Measurements from ENCODE around the gene MYT1.
"Not testable (repeated sequence)": the region's sequence is repeated elsewhere in the genome, so short reads cannot be mapped to it uniquely, and the experiment has no call there.

MYT1 gene

DNA sequence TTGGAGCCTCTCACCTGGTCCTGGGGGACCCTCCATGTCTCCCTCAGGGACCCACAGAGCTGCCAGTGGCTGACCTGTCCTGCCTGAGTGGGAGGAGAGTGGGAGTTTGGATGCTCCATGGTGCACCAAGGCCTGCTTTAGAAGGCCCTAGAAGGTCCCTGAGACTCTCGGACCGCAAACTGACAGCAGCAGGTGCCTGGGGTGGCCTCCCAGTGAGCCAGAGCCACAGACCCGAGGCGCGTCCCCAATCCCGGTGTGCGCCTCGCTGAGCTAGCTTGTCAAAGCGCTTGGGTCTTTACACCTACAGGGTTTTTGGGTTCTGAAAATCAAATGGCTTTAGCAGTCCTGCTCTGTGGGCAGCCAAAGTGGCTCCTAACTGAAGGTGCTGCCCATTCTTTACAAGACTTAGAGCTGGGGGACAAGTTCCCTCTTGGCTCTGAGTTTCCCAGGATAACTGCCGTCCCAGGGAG is 4.9 kb downstream of the MYT1 start:
- DNase-seq (ENCODE audit: low spot score) = no peak

DNA sequence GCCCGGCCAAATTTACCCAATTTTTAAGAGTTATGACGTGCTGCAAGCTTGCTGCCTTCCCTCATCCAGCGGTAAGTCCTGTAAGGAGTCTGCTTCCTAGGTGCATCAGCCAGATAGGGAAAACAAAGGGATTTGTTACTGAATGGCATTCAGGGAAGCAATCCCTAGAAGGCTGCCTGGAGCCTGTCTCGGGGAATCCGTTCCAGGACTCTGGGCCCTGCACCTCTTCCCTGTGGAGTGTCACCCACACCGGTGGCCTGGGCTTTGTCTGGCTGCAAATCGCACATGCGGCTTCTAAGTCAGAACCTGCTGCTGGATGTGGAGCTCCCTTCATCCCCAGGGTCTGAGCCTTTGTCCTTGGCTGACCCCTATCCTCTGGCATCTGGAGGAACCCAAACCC is 7.0 kb downstream of the MYT1 start:
- DNase-seq (ENCODE audit: low spot score) = no peak

DNA sequence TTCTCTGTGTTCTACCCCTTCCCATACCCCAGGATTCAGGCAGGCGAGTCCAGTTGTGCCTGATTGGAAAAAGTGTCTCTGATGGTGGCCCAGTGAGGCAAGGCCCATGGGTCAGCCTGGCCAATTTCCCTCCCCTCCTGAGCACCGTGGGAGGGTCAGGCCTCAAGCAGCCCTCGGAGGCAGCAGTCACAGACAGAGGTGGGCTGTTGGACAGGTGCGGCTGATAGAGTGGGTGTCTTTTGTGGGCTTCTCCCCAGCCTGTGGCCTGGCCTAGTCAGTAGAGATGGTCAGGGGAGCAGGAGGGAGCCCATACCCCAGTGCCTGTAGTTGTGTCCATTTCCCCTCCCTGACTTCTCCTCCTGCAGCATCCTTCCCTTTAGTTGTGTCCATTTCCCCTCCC is 8.9 kb downstream of the MYT1 start:
- DNase-seq (ENCODE audit: low spot score) = no peak

DNA sequence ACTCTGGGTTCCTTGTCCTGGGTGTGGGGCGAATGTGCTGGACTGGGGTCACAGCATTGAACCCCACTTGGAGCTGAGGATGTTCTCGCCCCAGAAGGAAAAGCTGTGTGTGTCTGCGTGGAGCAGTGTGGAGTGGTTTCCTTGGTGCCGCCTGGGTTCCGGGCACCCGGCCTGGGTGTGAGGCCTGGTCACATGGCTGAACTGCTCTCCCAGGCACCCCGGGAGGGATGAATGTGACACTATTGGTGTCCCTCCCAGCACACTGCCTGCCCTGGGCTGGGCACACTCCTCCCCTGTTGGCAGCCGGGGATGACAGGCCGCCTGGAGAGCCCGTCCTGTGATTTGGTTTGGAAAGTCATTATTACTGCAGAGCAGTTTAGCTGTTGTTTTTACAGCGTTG is 12.3 kb downstream of the MYT1 start:
- no peak for DNase-seq (ENCODE audit: low spot score)

DNA sequence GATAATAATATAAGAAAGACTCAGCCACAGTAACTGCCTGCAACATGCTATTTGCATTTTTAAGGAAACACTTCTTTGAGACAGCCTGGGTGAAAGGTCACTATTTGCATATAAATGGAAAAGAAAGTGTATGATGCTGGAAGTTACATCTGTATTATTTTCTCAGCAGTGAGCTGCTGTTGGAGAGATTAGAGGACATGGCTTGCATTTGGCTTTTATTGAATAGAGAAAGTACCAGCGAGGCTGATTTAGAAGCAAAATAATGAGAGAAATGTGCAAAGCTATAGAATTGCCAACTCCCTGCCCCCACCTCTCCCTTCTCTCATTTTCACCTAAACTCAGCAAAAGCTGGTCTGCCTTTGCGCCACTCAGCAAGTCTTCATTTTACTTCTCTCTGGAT is 12.7 kb downstream of the MYT1 start:
- DNase-seq (ENCODE audit: low spot score) = no peak

DNA sequence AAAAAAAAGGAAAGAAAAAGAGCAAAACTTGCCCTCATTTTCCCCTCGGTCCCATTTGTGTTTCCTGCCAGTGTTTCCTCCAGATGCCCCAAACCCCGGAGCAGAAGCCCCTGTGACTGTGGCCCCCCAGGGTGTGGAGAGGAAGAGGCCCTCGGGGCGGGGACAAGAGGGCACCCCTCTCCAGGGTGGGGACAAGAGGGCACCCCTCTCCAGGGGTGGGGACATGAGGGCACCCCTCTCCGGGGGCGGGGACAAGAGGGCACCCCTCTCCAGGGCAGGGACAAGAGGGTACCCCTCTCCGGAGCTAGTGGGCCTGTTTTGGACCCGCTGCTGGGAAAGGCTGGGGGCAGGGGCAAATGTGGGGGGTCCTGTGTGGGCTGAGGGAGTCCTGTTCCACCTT is 13.1 kb downstream of the MYT1 start:
- no peak for DNase-seq (ENCODE audit: low spot score)

DNA sequence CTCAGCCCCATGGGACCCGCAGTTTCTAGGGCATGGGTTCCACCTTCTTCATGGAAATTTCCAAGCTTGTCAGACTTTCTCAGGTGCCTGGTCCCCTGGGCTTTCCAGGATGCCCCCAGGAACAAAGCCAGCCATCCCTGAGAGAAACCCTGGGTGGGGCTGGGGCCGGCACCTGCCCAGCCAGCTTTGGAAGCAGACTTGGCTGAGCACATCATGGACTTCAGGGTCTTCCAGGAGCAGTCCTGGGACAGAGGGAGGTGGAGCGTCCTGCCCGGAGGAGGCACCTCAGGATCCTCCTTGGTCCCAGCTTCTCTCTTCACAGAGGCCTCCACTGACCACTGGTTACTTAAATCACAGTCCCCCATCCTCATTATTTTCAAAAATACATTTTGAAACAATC is 13.5 kb downstream of the MYT1 start:
- DNase-seq (ENCODE audit: low spot score) = no peak

DNA sequence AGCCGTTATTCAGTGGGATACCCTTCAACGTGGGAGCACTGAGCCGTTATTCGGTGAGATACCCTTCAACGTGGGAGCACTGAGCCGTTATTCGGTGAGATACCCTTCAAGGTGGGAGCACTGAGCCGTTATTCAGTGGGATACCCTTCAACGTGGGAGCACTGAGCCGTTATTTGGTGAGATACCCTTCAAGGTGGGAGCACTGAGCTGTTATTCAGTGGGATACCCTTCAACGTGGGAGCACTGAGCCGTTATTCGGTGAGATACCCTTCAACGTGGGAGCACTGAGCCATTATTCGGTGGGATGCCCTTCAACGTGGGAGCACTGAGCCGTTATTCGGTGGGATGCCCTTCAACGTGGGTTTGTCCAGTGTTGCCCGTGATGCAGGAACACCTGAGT is 14.7 kb downstream of the MYT1 start:
- DNase-seq (ENCODE audit: low spot score) = not testable (repeated sequence)

DNA sequence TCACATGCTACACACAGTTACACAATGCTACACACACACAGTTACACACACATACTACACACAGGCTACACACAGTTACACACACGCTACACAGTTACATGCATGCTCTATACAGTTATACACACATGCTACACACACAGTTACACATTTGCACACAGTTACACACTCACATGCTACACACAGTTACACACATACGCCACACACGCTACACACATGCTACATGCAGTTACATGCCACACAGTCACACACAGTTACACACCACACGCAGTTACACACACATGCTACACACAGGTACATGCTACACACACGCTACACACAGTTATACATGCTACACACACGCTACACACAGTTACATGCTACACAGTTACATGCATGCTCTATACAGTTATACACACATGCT is 15.6 kb downstream of the MYT1 start:
- no peak for DNase-seq (ENCODE audit: low spot score)

DNA sequence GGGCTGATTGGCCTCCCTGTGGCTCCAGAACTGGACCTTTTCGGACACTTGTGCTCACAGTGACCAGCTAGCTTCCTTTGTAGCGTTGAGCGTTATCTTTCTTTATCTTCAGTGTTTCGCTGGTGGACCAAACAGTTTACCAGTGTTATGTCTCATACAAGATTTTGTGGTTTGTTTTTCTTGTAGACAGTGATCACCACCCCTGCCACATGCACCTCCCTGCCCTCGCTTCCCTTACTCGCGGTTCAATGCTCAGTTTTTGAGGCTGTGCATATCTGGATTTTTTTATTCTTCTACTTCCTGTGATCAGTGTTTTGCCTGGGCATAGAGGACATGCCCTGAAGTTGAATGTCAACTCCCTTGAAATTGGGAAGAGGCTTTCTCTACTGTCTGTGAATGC is 16.4 kb downstream of the MYT1 start:
- DNase-seq (ENCODE audit: low spot score) = no peak

DNA sequence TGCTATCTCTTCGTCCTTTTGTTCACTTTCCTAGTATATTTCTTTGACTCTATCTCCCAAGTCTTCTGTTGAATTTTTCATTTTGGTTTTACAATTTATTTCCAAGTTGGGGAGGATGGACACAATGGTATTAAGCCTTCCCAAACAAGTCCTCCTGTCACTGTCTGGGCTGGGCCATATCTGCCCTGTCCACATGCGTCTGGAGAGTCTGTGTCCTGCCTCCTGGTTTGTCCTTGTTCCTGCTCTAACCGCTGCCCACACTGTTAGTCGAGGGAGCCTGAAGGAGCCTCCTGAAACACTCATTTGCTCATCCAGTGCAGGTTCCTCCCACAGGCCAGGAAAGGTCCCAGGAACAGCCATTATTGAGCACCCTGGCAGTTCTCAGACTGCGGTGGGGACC is 17.1 kb downstream of the MYT1 start:
- DNase-seq (ENCODE audit: low spot score) = no peak

DNA sequence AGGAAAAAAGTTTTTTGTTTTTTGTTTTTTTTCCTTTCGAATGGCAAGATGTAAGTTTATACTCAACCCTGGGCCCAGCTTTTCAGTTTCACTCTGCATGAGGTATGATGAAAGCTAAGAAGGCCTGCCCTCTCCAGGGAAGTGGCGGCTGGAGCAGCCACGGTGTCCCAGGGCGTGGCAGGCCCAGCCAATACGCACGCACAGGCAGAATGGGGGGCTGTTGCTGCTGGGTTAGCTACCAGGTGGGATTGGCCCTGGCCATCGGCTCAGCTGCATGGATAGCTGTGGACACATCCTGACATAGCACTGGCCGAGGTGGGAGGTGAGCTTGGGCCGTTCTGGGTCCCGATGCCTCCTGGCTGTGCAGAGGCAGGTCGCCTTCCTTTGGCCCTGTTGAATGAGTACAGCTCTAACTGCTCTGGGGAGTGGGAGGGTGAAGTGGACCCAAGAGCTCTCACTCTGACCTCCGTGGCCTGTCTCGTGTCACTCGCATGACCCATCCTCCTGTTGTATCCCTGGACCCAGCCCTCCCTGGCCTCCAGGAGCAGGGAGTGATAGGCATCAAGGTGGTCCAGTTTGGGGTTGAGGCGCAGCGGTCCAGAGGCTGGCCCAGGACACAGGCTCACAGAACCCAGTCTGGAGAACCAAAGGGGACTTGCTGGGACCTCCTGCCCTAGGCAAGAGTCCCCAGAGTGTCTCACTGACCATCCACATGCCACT is 18.1 kb downstream of the MYT1 start:
- no peak for DNase-seq (ENCODE audit: low spot score)

DNA sequence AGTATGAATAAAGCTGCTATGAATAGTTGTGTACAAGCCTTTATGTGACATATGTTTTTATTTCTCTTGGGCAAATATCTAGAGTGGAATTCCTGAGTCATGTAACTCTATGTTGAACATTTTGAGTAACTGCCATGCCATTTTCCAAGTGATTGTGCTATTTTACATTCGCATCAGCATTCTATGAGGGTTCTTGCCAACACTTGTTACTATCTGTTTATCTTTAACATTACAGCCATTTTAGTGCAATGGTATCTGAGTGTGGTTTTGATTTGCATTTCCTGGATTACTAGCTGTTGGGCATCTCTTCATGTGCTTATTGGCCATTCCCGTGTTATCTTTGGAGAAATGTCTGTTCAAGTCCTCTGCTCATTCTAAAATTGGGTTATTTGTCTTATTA is 19.1 kb downstream of the MYT1 start:
- DNase-seq (ENCODE audit: low spot score) = no peak

DNA sequence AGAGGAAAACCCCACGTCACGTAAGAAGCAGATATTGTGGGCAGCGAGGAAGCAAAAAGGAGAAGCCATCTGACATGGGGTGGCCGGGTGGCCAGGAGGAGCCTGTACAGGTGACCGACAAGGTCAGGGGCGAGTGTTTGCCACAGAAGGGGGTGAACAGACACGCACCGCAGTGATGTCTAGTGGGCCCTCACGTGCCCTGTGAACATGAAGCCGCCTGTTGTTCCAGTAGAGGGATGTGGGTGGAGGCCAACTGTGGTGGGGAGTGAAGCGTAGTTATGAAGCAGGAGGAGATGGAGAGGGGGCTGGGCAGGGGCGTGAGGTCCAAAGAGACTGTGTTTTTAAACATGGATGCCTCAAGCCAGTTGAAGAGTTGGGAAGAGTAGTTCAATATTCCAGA is 20.5 kb downstream of the MYT1 start:
- no peak for DNase-seq (ENCODE audit: low spot score)

DNA sequence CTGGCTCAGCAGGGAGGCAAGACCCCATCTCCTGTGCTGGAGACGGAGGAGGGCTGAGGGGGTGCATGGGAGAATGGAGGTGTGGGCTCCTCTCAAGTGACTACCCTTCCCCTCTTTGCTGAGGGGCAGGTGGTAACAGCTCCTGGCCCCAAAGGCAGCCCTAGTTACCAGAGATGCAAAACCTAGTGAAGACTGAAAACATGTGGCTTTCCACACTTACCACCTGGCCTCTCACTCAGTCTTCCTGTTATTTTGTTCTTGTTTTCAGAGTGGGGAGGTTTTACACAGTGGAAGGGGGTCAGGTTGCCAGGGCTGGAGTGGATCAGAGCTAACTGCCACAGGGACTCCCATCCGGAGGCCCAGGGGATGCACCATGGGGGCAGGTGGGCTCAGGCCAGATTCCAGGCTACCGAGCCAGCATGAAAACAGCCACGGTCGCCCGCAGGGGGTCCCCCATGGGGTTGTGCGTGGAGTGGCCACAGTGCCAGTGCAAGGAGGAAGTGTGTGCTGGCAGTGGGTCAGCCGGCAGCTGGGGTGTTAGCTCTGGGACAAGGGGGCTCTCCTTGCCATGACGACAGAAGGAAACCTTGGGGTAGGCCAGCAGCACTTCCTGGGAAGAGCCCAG is 21.1 kb downstream of the MYT1 start:
- no peak for DNase-seq (ENCODE audit: low spot score)

DNA sequence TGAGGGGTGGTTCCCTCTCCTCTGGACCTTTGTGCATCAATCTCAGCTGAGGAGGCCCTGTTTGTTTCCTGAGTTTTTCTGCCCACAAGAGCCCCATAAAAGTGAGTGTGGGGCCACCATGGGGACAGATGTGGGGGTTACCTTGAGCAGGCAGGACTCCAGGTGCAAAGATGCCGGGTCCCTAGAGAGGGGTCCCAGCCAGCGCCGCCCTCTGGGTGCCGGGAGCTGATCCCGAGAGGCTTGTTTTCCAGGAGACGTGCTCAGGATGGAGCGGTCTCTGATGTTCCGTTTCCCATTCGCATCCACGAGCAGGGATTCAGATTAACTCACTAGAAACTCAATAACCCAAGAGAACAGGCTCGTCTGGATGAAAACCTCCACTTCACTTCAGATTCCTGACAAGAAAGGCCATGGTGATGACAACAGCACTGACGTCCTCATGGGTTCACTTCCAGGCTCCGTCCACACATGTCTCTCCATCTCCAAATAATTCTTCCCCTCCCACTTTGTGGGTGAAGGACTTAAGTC is 21.9 kb downstream of the MYT1 start:
- no peak for DNase-seq (ENCODE audit: low spot score)

DNA sequence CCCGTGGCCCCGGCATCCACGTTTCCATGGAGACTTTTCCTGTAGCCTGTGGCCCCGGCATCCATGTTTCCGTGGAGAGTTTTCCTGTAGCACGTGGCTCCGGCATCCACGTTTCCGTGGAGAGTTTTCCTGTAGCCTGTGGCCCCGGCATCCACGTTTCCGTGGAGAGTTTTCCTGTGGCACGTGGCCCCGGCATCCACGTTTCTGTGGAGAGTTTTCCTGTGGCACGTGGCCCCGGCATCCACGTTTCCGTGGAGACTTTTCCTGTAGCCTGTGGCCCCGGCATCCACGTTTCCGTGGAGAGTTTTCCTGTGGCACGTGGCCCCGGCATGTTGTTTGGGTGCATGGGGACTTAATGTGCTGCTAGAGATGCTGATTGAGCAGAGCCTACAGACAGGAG is 23.0 kb downstream of the MYT1 start:
- DNase-seq (ENCODE audit: low spot score) = not testable (repeated sequence)

DNA sequence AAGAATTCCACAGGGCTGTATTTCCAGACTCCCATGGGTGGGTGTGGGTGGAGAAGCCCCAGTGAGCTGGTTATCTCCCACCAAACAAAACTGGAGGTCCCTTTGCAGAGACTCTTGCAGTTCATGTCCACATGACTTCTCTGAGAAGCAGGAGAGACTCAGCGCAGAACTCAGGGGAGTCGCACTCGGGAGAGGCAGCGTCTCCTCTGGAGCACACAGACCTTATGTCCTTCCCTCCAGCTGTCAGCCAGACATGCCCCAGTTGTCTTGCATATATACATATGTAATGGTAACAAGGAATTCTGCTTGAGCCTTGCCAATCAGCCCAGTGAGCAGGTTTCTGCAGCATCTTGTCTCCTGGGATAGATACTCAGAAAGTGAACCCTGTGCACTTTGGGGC is 23.8 kb downstream of the MYT1 start:
- DNase-seq (ENCODE audit: low spot score) = no peak

DNA sequence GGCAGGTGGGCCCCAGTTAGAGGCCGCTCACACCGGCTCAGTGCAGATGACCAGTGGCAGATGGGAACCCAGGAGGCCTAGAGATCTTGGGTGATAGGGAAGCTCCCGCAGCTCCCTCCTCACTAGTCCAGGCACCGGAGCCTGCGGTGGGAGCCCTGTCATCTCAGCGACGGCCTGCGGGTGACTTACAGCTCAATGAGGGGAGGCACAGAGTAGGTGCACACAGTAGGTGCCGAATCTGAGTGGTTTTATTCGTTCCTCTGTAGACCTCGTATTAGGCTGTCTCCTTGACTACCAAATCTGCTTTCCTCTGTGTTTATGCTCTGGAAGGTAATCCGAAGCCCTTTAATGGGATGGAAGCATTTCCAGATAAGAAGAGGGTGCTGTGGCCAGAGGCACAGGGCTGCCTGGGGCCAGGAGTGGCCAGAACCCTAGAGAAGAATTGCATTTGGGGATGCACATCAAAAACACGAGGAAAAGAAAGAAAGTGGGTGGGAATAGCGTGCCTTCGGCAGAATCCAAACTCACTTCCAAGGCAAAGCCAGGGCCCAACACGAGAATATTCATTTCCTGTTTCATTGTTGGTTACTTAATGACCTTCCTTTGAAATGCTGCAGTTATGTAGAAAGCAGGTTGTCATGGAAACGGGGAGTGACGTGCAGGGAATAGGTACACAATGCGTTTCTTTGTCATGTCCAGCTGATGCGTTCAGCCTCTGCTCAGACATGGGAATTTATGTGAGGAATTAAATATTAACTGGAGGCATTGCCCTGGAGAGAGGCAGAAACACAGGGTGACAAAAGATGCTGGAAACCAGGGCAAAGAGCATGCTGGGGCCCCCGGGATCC is 24.7 kb downstream of the MYT1 start:
- DNase-seq (ENCODE audit: low spot score) = peak; percentile 100

DNA sequence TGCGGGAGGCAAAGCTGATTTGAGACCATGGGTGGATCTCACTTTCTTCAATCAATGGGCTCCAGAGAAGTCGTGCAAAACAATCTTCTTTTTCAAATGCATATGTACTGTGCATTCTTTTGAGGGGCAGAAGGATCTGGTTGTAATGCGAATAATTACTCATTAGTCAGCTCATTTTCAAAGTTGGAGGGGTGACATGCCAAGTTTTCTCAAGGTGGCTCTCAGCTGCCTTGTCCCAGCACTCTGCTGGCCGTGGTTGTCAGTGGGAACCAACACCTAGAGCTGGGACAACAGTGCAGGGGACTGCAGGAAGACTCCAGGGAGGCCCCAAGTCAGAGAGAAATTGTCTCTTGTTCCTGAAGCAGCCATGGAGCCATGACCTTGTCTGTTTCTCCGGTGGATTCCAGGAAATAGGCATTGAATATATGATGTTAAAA is 25.3 kb downstream of the MYT1 start:
- no peak for DNase-seq (ENCODE audit: low spot score)

DNA sequence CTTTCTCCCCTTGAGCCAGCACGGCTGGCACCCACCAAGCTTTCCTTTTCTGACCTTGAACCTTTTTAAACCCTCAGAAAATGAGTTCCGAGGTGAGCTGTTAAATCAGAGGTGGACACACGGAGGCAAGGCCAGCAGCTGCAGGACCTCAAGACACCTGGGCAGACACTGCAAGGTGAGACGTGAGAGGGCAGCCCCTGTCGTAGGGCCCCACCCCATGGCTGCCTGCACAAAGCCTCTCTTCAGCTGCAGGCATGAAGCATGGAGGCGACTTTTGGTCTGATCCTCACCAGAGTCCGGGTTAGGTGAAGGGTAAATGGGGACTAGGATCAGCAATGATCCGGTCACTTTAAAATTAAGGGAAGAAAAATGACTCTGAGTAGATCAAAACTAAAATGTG is 25.7 kb downstream of the MYT1 start:
- no peak for DNase-seq (ENCODE audit: low spot score)

DNA sequence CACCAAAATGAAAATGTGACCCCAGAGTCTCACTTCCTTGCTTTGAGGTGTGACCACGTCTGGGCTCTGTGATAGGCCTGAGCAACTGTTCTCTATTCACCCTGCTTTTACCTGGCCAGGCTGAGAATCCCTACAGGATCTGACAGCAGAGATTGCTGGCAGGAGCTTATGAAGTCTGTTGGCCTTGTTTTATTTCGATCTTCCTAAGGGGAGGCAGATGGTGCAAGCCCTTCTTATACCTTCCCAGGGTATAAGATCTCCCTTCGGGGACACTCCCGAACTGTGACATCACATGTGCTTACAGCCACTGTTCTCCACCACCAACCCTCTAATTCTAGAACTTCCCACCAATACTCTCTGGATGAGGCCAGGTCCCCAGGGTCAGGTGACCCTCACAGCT is 26.8 kb downstream of the MYT1 start:
- DNase-seq (ENCODE audit: low spot score) = no peak

DNA sequence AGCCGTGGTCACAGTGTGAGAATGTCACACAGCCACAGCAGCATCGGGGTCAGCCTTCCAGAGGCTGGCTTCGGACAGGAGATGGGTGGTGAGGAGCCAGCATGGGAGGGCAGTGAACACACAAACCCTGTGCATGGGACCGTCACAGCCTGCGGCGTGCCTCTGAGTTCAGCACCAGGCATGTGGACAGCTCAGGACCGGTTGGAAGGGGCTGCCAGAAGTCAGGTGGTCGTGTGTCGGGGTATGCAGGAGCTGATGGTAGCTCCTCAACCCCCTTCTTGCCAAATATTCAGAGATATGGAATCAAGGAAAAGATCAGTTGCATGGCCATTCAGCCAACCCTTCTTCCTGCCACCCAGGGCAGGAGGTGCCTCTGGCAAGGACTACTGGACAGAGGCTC is 28.2 kb downstream of the MYT1 start:
- DNase-seq (ENCODE audit: low spot score) = no peak
